ENCODE data around the gene PCSK1. TPM values are rescaled to one million over a fixed set of nuclear protein-coding genes. Genes with fewer than 3 reads are reported as not detected.

PCSK1 gene
- total RNA-seq, 1 donor from 2014 or later: not detected

GRCh38 chr5:96415897-96416296, 17.2 kb downstream of the PCSK1 start:
- TF ChIP-seq, protein P1, sequence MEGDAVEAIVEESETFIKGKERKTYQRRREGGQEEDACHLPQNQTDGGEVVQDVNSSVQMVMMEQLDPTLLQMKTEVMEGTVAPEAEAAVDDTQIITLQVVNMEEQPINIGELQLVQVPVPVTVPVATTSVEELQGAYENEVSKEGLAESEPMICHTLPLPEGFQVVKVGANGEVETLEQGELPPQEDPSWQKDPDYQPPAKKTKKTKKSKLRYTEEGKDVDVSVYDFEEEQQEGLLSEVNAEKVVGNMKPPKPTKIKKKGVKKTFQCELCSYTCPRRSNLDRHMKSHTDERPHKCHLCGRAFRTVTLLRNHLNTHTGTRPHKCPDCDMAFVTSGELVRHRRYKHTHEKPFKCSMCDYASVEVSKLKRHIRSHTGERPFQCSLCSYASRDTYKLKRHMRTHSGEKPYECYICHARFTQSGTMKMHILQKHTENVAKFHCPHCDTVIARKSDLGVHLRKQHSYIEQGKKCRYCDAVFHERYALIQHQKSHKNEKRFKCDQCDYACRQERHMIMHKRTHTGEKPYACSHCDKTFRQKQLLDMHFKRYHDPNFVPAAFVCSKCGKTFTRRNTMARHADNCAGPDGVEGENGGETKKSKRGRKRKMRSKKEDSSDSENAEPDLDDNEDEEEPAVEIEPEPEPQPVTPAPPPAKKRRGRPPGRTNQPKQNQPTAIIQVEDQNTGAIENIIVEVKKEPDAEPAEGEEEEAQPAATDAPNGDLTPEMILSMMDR (IDR thresholded peaks at IDR 0.05; ENCODE audit: insufficient read depth, low read length, poor library complexity, severe bottlenecking): no peak
- Histone ChIP-seq H3K27me3 (ENCODE audit: control insufficient read depth, insufficient read depth, low read length) (no peaks in the 10 kb centered on the region), H3K4me3 (ENCODE audit: low read depth, low read length) (no peak overlapping the region), H3K36me3 (ENCODE audit: control insufficient read depth, insufficient read depth, low read length) (no peaks in the 10 kb centered on the region)
- DNase-seq (ENCODE audit: low read depth): no peak

- H3K36me3 ChIP-seq (ENCODE audit: control insufficient read depth, insufficient read depth, low read length): no peaks in the 10 kb centered on the region
- H3K4me3 ChIP-seq (ENCODE audit: low read depth, low read length): no peak overlapping the region
- peaks cover 3% of the 10 kb centered on the region for H3K27me3 ChIP-seq (ENCODE audit: control insufficient read depth, insufficient read depth, low read length)
- TF ChIP-seq, protein P1 (IDR thresholded peaks at IDR 0.05; ENCODE audit: insufficient read depth, low read length, poor library complexity, severe bottlenecking): no peak
- DNase-seq (ENCODE audit: low read depth): no peak
Measured at GRCh38 chr5:96412868-96413449, 20.1 kb downstream of the PCSK1 start.

DNA sequence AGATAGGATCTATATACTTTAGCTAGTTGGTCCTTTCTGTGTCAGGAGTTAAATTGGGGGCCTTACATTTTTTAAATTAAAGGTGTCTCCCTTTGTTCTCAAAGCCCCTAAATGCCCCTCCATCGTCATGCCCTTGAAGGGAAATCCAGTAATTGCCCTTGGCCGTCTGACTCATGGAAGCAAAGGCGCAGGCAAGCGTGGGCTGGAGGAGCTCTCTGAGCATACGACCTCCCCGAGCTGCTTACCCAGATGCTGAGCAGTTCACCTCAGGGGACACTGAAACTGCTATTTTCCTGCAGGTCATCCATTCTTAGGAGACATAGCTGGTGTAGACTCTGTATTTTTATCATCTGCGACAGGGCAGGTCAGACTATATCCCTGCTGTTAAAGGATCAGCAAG, 23.0 kb downstream of the PCSK1 start:
- Histone ChIP-seq H3K4me3 (ENCODE audit: low read depth, low read length) (no peak overlapping the region), H3K27me3 (ENCODE audit: control insufficient read depth, insufficient read depth, low read length) (peaks cover 3% of the 10 kb centered on the region), H3K36me3 (ENCODE audit: control insufficient read depth, insufficient read depth, low read length) (no peaks in the 10 kb centered on the region)
- TF ChIP-seq, protein P1 (IDR thresholded peaks at IDR 0.05; ENCODE audit: insufficient read depth, low read length, poor library complexity, severe bottlenecking): no peak
- DNase-seq (ENCODE audit: low read depth): no peak

DNA sequence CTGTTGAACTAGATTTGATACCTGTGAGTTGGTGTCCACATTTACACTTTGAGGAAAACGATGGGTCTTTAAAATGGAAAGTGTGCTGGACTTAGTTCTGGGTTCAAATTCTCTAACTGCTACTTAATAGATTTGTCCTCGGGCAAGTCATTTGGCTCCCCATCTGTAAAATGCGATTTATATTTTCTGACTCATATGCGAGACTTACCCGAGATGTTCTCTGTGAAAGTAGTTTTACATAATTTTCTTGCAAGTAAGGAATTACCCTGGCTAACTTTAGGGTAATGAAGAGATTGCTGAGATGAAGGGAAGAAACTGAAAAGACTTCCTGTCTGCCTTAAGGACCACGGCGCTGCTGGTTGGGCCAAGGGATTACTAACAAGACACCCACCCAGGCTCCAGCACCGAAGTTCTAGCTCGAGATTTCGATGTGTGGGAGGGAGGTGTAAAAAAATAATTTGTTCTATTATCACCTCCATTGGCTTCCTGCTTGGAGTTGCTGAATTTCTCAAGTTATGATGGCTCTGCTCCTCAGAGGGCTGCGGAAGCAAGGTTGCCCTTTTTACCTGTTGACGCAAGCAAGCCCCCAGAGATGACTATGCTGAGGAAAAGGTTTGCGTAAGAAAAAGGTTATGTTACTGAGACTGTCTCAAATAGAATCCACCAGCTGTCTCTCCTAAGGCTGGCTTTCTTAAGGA, 24.1 kb downstream of the PCSK1 start:
- Histone ChIP-seq H3K36me3 (ENCODE audit: control insufficient read depth, insufficient read depth, low read length) (no peaks in the 10 kb centered on the region), H3K4me3 (ENCODE audit: low read depth, low read length) (no peak overlapping the region), H3K27me3 (ENCODE audit: control insufficient read depth, insufficient read depth, low read length) (peaks cover 3% of the 10 kb centered on the region)
- TF ChIP-seq, protein P1 (IDR thresholded peaks at IDR 0.05; ENCODE audit: insufficient read depth, low read length, poor library complexity, severe bottlenecking): no peak
- DNase-seq (ENCODE audit: low read depth): no peak

GRCh38 chr5:96408210-96408777, 24.8 kb downstream of the PCSK1 start:
- Histone ChIP-seq H3K4me3 (ENCODE audit: low read depth, low read length) (no peak overlapping the region), H3K27me3 (ENCODE audit: control insufficient read depth, insufficient read depth, low read length) (peaks cover 3% of the 10 kb centered on the region), H3K36me3 (ENCODE audit: control insufficient read depth, insufficient read depth, low read length) (no peaks in the 10 kb centered on the region)
- DNase-seq (ENCODE audit: low read depth): no peak
- TF ChIP-seq, protein P1 (IDR thresholded peaks at IDR 0.05; ENCODE audit: insufficient read depth, low read length, poor library complexity, severe bottlenecking): no peak

All from kidney epithelial cell (primary cell).